Testis (tissue), 3 donors: ENCODE data around the gene COL6A6. TPM values are rescaled to one million over a fixed set of nuclear protein-coding genes. Genes with fewer than 3 reads are reported as not detected.

Experiments
- DNase-seq: peaks from one replicate; pipeline ENCODE4 v3.0.0-alpha.2; 2019
- H3K27ac ChIP-seq, 2 donors: fragments of 200-600 bp; sonication (generic); one replicate each; pipeline ENCODE4 v1.5.1; 2019
- H3K27me3 ChIP-seq: fragments of 200-600 bp; sonication (generic); one replicate; pipeline ENCODE4 v1.5.1; 2019
- H3K36me3 ChIP-seq: fragments of 200-600 bp; sonication (generic); one replicate; pipeline ENCODE4 v1.5.1; 2017; ENCODE audit warnings: low read depth; ENCODE audit errors: missing control alignments
- H3K4me1 ChIP-seq: fragments of 200-600 bp; sonication (generic); one replicate; pipeline ENCODE4 v1.5.1; 2019
- H3K4me3 ChIP-seq, 2 donors: fragments of 200-600 bp; sonication (generic); one replicate each; pipeline ENCODE4 v1.5.1; 2017 to 2019
- H3K9me3 ChIP-seq: fragments of 200-600 bp; sonication (generic); one replicate; pipeline ENCODE4 v1.5.1; 2017
- POLR2A ChIP-seq: fragments of 450-650 bp; IDR thresholded peaks from one replicate; pipeline ENCODE4 v1.6.1; 2017; ENCODE audit warnings: antibody characterized with exemption, mild to moderate bottlenecking, moderate library complexity
- WGBS, 2 donors: methylation state at CpG; one replicate each; pipeline ENCODE4 v1.1.5; 2018; 5-methylcytosine and 5-hydroxymethylcytosine counted together
- intact Hi-C: fragments of 100-400 bp; cut with DNase I; formaldehyde crosslinking; loops from one replicate; pipeline ENCODE4 v1.15.1; 2023; ENCODE audit warnings: low total_unique reads
- polyA plus RNA-seq: library from polyadenylated mRNA; stranded (reverse); fragments of 350-450 nt; fragmentation: Illumina TruSeq; extraction: RNeasy Lipid Tissue Mini Kit (QIAGEN cat#74804); gene quantifications from one replicate; pipeline ENCODE4 v1.2.3, GENCODE V29; 2014; ENCODE audit warnings: low read depth, low replicate concordance; ENCODE audit not compliant: insufficient read depth
- total RNA-seq, 2 donors: library from RNA; depleted of rRNA; stranded (reverse); fragments of >200 nt; gene quantifications; one replicate each; pipeline ENCODE4 v1.2.3, GENCODE V29; 2016
- TF ChIP-seq, protein P1 (sequence below), 3 experiments: fragments of 450-650 bp in 2 of 3; fragments of 200-600 bp in 1 of 3; sonication (generic) in 1 of 3; IDR thresholded peaks; one replicate each; pipeline ENCODE4 v1.5.1; 2016 to 2019; ENCODE audit warnings: antibody characterized with exemption in 3 of 3, mild to moderate bottlenecking in 2 of 3, moderate library complexity in 1 of 3

The COL6A6 gene
- total and polyA plus RNA-seq, 3 donors from 2014 or later: 1.3 to 2.4 (median 1.7) TPM

DNA sequence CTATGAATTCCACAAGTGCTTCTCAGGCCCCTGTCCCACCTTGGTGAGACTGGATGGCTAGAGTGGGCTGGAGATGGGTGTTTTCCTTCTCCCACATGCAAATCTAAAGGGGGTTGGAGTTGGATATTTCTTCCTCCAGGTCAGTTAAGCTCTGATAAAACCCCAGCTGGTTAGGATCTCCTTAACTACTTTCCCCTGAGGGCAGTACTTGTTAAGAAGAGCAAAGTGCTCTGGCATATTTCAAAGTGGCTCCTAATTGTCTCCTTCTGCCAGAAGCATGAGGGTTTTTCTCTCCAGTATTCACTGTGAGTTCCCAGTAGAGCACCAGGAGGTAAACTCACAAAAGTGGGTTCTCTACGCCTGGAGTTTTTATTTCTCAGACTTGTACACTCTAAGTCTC is 31.4 kb downstream of the COL6A6 start:
- H3K9me3 ChIP-seq: no peaks in the 10 kb centered on the region
- intact Hi-C loops: no loop called here
- 63 to 91% methylated on average over 1 of the region's 1 CpG for WGBS, 2 donors
- TF ChIP-seq POLR2A: no peak
- TF ChIP-seq, protein P1, sequence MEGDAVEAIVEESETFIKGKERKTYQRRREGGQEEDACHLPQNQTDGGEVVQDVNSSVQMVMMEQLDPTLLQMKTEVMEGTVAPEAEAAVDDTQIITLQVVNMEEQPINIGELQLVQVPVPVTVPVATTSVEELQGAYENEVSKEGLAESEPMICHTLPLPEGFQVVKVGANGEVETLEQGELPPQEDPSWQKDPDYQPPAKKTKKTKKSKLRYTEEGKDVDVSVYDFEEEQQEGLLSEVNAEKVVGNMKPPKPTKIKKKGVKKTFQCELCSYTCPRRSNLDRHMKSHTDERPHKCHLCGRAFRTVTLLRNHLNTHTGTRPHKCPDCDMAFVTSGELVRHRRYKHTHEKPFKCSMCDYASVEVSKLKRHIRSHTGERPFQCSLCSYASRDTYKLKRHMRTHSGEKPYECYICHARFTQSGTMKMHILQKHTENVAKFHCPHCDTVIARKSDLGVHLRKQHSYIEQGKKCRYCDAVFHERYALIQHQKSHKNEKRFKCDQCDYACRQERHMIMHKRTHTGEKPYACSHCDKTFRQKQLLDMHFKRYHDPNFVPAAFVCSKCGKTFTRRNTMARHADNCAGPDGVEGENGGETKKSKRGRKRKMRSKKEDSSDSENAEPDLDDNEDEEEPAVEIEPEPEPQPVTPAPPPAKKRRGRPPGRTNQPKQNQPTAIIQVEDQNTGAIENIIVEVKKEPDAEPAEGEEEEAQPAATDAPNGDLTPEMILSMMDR (IDR thresholded peaks at IDR 0.05): no peak
- no peak for DNase-seq
- no peaks in the 10 kb centered on the region for H3K4me1 ChIP-seq
- H3K27ac ChIP-seq: no peak overlapping the region
- H3K27me3 ChIP-seq: no peaks in the 10 kb centered on the region
- no peaks in the 10 kb centered on the region for H3K36me3 ChIP-seq
- H3K4me3 ChIP-seq: no peak overlapping the region

DNA sequence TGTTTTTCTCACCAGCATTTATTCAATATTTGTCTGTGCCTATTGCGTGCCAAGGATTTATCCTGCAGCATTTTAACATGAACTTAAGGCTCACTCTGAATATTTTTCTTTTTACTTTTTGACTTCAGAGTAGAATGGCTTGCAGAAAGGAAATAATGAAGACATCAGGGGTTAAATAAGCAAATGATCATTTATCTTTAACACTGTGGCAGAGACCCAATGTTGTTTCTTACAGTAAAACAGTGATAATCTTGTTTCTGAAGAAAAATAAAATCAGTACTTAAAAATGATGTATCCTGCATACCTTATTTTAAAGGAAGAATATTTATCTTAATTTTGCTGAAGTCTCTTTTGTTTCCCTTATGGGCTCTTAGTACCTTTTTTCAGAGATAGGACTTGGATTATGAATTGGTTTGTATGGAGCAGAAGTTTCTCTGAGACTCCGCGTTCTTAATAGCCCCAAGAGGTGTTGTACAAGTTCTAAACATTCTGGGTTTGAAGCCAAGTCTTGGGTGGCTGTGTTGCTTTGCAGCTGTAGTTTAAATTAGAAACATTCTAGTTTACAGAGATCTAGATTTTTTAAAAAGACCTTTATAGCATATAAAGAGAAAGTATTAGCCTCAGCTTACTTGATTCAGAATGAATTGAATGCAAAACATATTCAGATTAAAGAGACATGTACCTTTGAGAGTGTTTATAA is 40.5 kb downstream of the COL6A6 start:
- Histone ChIP-seq H3K9me3 (no peaks in the 10 kb centered on the region), H3K27ac (no peak overlapping the region), H3K4me3 (no peak overlapping the region), H3K4me1 (peaks cover 18% of the 10 kb centered on the region), H3K27me3 (no peaks in the 10 kb centered on the region), H3K36me3 (no peaks in the 10 kb centered on the region)
- DNase-seq: peak; percentile 21
- TF ChIP-seq POLR2A: no peak
- TF ChIP-seq, protein P1 (IDR thresholded peaks at IDR 0.05): no peak
- WGBS, 2 donors: 45 to 56% methylated on average over 3 of the region's 3 CpGs
- intact Hi-C loops: no loop called here

DNA sequence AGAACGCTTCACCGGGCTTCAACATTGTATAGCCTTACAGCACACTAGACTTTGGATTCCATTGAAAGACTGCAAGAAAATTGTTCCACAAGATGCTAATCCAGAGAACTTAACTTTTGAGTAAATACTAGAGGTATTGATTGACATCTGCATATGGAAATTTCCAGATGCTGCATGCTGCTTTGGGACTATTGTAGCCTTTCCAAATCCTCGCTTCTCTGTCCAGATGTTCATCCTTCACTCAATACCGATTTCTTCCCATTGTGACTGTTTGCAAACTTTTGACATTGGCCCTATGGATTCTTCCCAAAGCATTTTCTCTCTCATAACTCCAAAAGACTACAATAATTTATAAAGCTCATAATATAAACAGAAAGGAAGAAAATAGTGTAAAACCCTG is 41.4 kb downstream of the COL6A6 start:
- no peaks in the 10 kb centered on the region for H3K27me3 ChIP-seq
- no peaks in the 10 kb centered on the region for H3K36me3 ChIP-seq
- WGBS, 2 donors: 93 to 94% methylated on average over 4 of the region's 4 CpGs
- no peak overlapping the region for H3K27ac ChIP-seq
- H3K4me3 ChIP-seq: no peak overlapping the region
- DNase-seq: no peak
- peaks cover 18% of the 10 kb centered on the region for H3K4me1 ChIP-seq
- no peaks in the 10 kb centered on the region for H3K9me3 ChIP-seq
- intact Hi-C loops: no loop called here
- no peak for TF ChIP-seq POLR2A
- TF ChIP-seq, protein P1 (IDR thresholded peaks at IDR 0.05): no peak

DNA sequence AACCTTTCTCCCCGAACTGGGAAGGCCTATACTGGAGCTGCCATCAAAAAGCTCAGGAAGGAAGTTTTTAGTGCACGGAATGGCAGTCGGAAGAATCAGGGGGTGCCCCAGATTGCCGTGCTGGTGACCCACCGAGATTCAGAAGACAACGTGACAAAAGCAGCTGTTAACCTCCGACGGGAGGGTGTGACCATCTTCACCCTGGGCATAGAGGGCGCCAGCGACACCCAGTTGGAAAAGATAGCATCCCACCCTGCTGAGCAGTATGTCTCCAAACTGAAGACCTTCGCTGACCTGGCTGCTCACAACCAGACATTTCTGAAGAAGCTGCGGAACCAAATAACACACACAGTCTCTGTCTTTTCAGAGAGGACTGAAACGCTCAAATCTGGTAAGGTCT is 48.2 kb downstream of the COL6A6 start:
- no peak overlapping the region for H3K27ac ChIP-seq
- H3K9me3 ChIP-seq: no peaks in the 10 kb centered on the region
- TF ChIP-seq POLR2A: no peak
- TF ChIP-seq, protein P1 (IDR thresholded peaks at IDR 0.05): no peak
- no peaks in the 10 kb centered on the region for H3K36me3 ChIP-seq
- peaks cover 6% of the 10 kb centered on the region for H3K4me1 ChIP-seq
- no peaks in the 10 kb centered on the region for H3K27me3 ChIP-seq
- no peak overlapping the region for H3K4me3 ChIP-seq
- intact Hi-C loops: no loop called here
- DNase-seq: no peak
- 87% methylated on average over 13 of the region's 13 CpGs for WGBS, 2 donors

Other genes with a start within 250 kb of the COL6A6 start
- gene COL6A5, start 171.5 kb upstream of the COL6A6 start, total RNA-seq: 1 to 10 TPM; 1.5 to 2.0 TPM
- 2.6 TPM for gene COL6A5, start 171.5 kb upstream of the COL6A6 start, polyA plus RNA-seq
- gene PIK3R4, start 229.7 kb downstream of the COL6A6 start, total RNA-seq: 10 to 100 TPM; 52.5 to 56.1 TPM
- 35.0 TPM for gene PIK3R4, start 229.7 kb downstream of the COL6A6 start, polyA plus RNA-seq